H1 (cell line): ENCODE measurements around the gene DPM3. TPM values are rescaled to one million over a fixed set of nuclear protein-coding genes. Genes with fewer than 3 reads are reported as not detected.

Experiments used
- CTCF ChIA-PET: fragments of 300-600 bp; sonication (Branson Sonifier 250); formaldehyde crosslinking; loops from one replicate; lab custom pipeline; 2021; ENCODE audit not compliant: partially characterized antibody; lab: Charles Lee
- POLR2A ChIA-PET: fragments of 300-600 bp; sonication (Branson Sonifier 250); formaldehyde crosslinking; loops from one replicate; lab custom pipeline; 2021; ENCODE audit warnings: inconsistent platforms; ENCODE audit not compliant: partially characterized antibody; lab: Charles Lee
- DNase-seq, 2 experiments: peaks; one replicate each; pipeline versions ENCODE4 v3.0.0 to v3.0.0-alpha.2; 2010 to 2022; ENCODE audit warnings: low spot score in 2 of 2, low read depth in 1 of 2, mixed read lengths in 1 of 2
- FAIRE-seq: peaks from 2 replicates; lab custom pipeline; 2011; peaks lifted over from hg19 to GRCh38; lab: Jason Lieb, UNC
- H2AFZ ChIP-seq: 2 replicates; pipeline ENCODE4 v1.8.1; 2012; ENCODE audit warnings: low read length, inconsistent platforms
- H2AK5ac ChIP-seq: 2 replicates; pipeline ENCODE4 v1.6.1; 2013; ENCODE audit warnings: low read depth, low read length
- H2BK120ac ChIP-seq: replicated peaks from 2 replicates; pipeline ENCODE3; 2013; ENCODE audit warnings: low read depth, low read length, inconsistent platforms
- H2BK12ac ChIP-seq: 2 replicates; pipeline ENCODE4 v1.6.1; 2013; ENCODE audit warnings: low read depth, low read length
- H2BK15ac ChIP-seq: 2 replicates; pipeline ENCODE4 v1.6.1; 2013; ENCODE audit warnings: low read length
- H2BK20ac ChIP-seq: 2 replicates; pipeline ENCODE4 v1.6.1; 2013; ENCODE audit warnings: low read length
- H2BK5ac ChIP-seq: 2 replicates; pipeline ENCODE4 v1.6.1; 2013; ENCODE audit warnings: low read depth, low read length
- H3K14ac ChIP-seq: 2 replicates; pipeline ENCODE4 v1.6.1; 2013; ENCODE audit warnings: inconsistent platforms; ENCODE audit not compliant: insufficient read length
- H3K18ac ChIP-seq: 2 replicates; pipeline ENCODE4 v1.6.1; 2013; ENCODE audit warnings: low read length; ENCODE audit errors: extremely low read depth
- H3K23ac ChIP-seq: 2 replicates; pipeline ENCODE4 v1.6.1; 2013; ENCODE audit warnings: inconsistent platforms; ENCODE audit not compliant: insufficient read length
- H3K23me2 ChIP-seq: 2 replicates; pipeline ENCODE4 v1.6.1; 2013; ENCODE audit warnings: low read depth, low read length
- H3K27ac ChIP-seq: 2 replicates; pipeline ENCODE4 v1.6.1; 2011; ENCODE audit warnings: low read depth, low read length, inconsistent platforms
- H3K27me3 ChIP-seq, 4 experiments: replicated peaks in 1 of 4; 1 replicate in 1 of 4; 2 replicates in 3 of 4; pipeline versions ENCODE4 v1.6.1 to v1.8.1; 2011 to 2013; ENCODE audit warnings: low read length in 3 of 4, mild to moderate bottlenecking in 3 of 4, inconsistent platforms in 2 of 4, mixed read lengths in 2 of 4, moderate library complexity in 1 of 4; ENCODE audit not compliant: control insufficient read depth in 3 of 4, insufficient read depth in 3 of 4; ENCODE audit errors: extremely low read depth in 1 of 4
- H3K36me3 ChIP-seq, 4 experiments: 2 replicates each; pipeline versions ENCODE4 v1.6.1 to v1.8.1; 2011 to 2013; ENCODE audit warnings: mild to moderate bottlenecking in 4 of 4, low read length in 3 of 4, moderate library complexity in 2 of 4, control low read depth in 1 of 4, inconsistent platforms in 1 of 4; ENCODE audit not compliant: insufficient read depth in 4 of 4, control insufficient read depth in 2 of 4
- H3K4ac ChIP-seq: replicated peaks from 2 replicates; pipeline ENCODE3; 2013; ENCODE audit warnings: low read length, low read depth, mixed read lengths, inconsistent platforms; ENCODE audit not compliant: insufficient read length
- H3K4me1 ChIP-seq, 4 experiments: replicated peaks in 1 of 4; 1 replicate in 1 of 4; 2 replicates in 3 of 4; pipeline versions ENCODE4 v1.6.1 to v1.8.1; 2011 to 2013; ENCODE audit warnings: low read length in 3 of 4, inconsistent platforms in 2 of 4, mixed read lengths in 1 of 4; ENCODE audit not compliant: insufficient read depth in 4 of 4, control insufficient read depth in 3 of 4
- H3K4me2 ChIP-seq, 2 experiments: 2 replicates each; pipeline versions ENCODE4 v1.6.1 to v1.8.1; 2011 to 2013; ENCODE audit warnings: low read depth in 2 of 2, low read length in 2 of 2, control low read depth in 1 of 2, inconsistent platforms in 1 of 2, mild to moderate bottlenecking in 1 of 2; ENCODE audit not compliant: insufficient read depth in 1 of 2
- H3K4me3 ChIP-seq, 4 experiments: fragments of 200-600, 300-600 bp in 1 of 4; sonication (generic), shearing (Covaris generic), sonication (Bioruptor Twin) in 1 of 4; 2 replicates each; pipeline versions ENCODE4 v1.5.1 to v1.8.1; 2011 to 2016; ENCODE audit warnings: low read length in 4 of 4, low read depth in 3 of 4, control low read depth in 2 of 4, inconsistent platforms in 2 of 4, mild to moderate bottlenecking in 2 of 4, mixed read lengths in 1 of 4, moderate library complexity in 1 of 4; ENCODE audit not compliant: insufficient read depth in 2 of 4; ENCODE audit errors: extremely low read depth in 1 of 4
- H3K56ac ChIP-seq: replicated peaks from 2 replicates; pipeline ENCODE3; 2013; ENCODE audit warnings: low read depth, mild to moderate bottlenecking, mixed read lengths, low read length, inconsistent platforms; ENCODE audit not compliant: insufficient read length
- H3K79me1 ChIP-seq: 2 replicates; pipeline ENCODE4 v1.6.1; 2013; ENCODE audit warnings: low read depth, low read length, control low read depth
- H3K79me2 ChIP-seq, 2 experiments: 2 replicates each; pipeline versions ENCODE4 v1.6.1 to v1.8.1; 2012 to 2013; ENCODE audit warnings: low read length in 2 of 2, mild to moderate bottlenecking in 2 of 2, inconsistent platforms in 1 of 2; ENCODE audit not compliant: insufficient read depth in 2 of 2, control insufficient read depth in 1 of 2
- H3K9ac ChIP-seq, 4 experiments: replicated peaks in 1 of 4; 1 replicate in 1 of 4; 2 replicates in 3 of 4; pipeline versions ENCODE4 v1.6.1 to v1.8.1; 2011 to 2013; ENCODE audit warnings: low read depth in 3 of 4, low read length in 3 of 4, control low read depth in 2 of 4, mild to moderate bottlenecking in 2 of 4, moderate library complexity in 2 of 4, inconsistent platforms in 1 of 4; ENCODE audit errors: extremely low read depth in 1 of 4
- H3K9me3 ChIP-seq, 2 experiments: 2 replicates each; pipeline versions ENCODE4 v1.6.1 to v1.8.1; 2012 to 2013; ENCODE audit warnings: mild to moderate bottlenecking in 2 of 2, moderate library complexity in 2 of 2, control low read depth in 1 of 2, inconsistent platforms in 1 of 2, low read depth in 1 of 2, low read length in 1 of 2, mixed read lengths in 1 of 2; ENCODE audit not compliant: insufficient read depth in 2 of 2
- H4K20me1 ChIP-seq, 2 experiments: replicated peaks in 1 of 2; 2 replicates each; pipeline versions ENCODE3 to v1.8.1; 2011 to 2013; ENCODE audit warnings: inconsistent platforms in 2 of 2, low read length in 2 of 2, mild to moderate bottlenecking in 1 of 2; ENCODE audit not compliant: insufficient read depth in 2 of 2, control insufficient read depth in 1 of 2
- H4K5ac ChIP-seq: 2 replicates; pipeline ENCODE4 v1.6.1; 2013; ENCODE audit warnings: low read length, low read depth, mixed read lengths, inconsistent platforms; ENCODE audit not compliant: insufficient read length
- H4K8ac ChIP-seq: 2 replicates; pipeline ENCODE4 v1.8.0; 2013; ENCODE audit warnings: mild to moderate bottlenecking, moderate library complexity, low read length, inconsistent platforms; ENCODE audit not compliant: insufficient read depth; ENCODE audit errors: extremely low read depth
- H4K91ac ChIP-seq: replicated peaks from 2 replicates; pipeline ENCODE3; 2013; ENCODE audit warnings: low read length, mixed read lengths, inconsistent platforms; ENCODE audit not compliant: insufficient read length
- EGR1 ChIP-seq: IDR thresholded peaks from 2 replicates; pipeline ENCODE4 v1.6.1; 2011; ENCODE audit warnings: low read depth, low read length, borderline replicate concordance
- GABPA ChIP-seq: IDR thresholded peaks from 2 replicates; pipeline ENCODE4 v1.6.1; 2011; ENCODE audit warnings: mild to moderate bottlenecking, low read length, moderate library complexity, borderline replicate concordance; ENCODE audit not compliant: insufficient read depth
- HDAC6 ChIP-seq: IDR thresholded peaks from one replicate; pipeline ENCODE4 v1.7.1; 2012; ENCODE audit warnings: low read depth, mild to moderate bottlenecking, inconsistent platforms, low read length, moderate library complexity
- WGBS, 2 experiments: shearing (Covaris generic) in 1 of 2; methylation state at CpG; one replicate each; pipeline versions ENCODE4 v1.1.6 to v1.1.7; 2013 to 2015; ENCODE audit warnings: low lambda C conversion rate in 2 of 2, mixed read lengths in 2 of 2, inconsistent platforms in 1 of 2, low coverage in 1 of 2, missing lambda C conversion rate in 1 of 2; ENCODE audit not compliant: insufficient replicate concordance in 2 of 2, insufficient coverage in 1 of 2, insufficient read length in 1 of 2; ENCODE audit errors: extremely low coverage in 1 of 2, missing lambda C conversion rate in 1 of 2; 5-methylcytosine and 5-hydroxymethylcytosine counted together
- polyA plus RNA-seq, 7 experiments: library from polyadenylated mRNA; depleted of rRNA in 3 of 7; stranded (reverse) in 5 of 7; unstranded in 2 of 7; fragments of >200 nt in 5 of 7; fragments of 200-250 nt in 2 of 7; gene quantifications; 1 replicate in 5 of 7; 2 replicates in 1 of 7; 4 replicates in 1 of 7; pipeline versions ENCODE4 v1.2.1 to v1.2.3, GENCODE V29; 2011 to 2013; ENCODE audit warnings: missing spikeins in 2 of 7, mixed read lengths in 2 of 7
- total RNA-seq: library from RNA; stranded (reverse); fragmentation: NEBNext Ultra II Directional; extraction: Animal tissue kit (Norgen Biotek cat#: 25700); gene quantifications from 2 replicates; pipeline ENCODE4 v1.2.1, GENCODE V29; 2021

DPM3 gene
- total and polyA plus RNA-seq, 2 of the 8 experiments (the other 6 are each of a cell fraction or from before 2014, with no cell fraction given): 44.8 to 227 TPM

GRCh38 chr1:155104605-155105534 is 35.5 kb downstream of the DPM3 start:
- H3K9ac ChIP-seq: no peak overlapping the region
- H3K18ac ChIP-seq: no peak overlapping the region
- H3K23ac ChIP-seq: no peak overlapping the region
- H3K4ac ChIP-seq: no peak overlapping the region
- no peaks in the 10 kb centered on the region for H3K4me1 ChIP-seq
- 87% methylated on average over 7 of the region's 7 CpGs; no CpG with 5 or more reads in 1 of the 2 experiments for WGBS, 2 experiments
- H3K79me1 ChIP-seq: no peaks in the 10 kb centered on the region
- H3K36me3 ChIP-seq: no peaks in the 10 kb centered on the region
- no peak overlapping the region for H3K4me2 ChIP-seq
- ChIA-PET CTCF (interaction anchor here (0.6 to 2.9 kb wide), 5 partner anchors 13 to 70 kb away, joined by 3 to 12 read pairs (median 4); partner anchors contain the start of gene KRTCAP2), POLR2A (interaction anchor here (0.5 kb wide), 1 partner anchor 180 kb away, joined by 4 read pairs; no protein-coding TSS in a partner anchor)
- FAIRE-seq (no peak), DNase-seq (no peak)
- no peak overlapping the region for H3K14ac ChIP-seq
- H2BK20ac ChIP-seq: no peak overlapping the region
- no peaks in the 10 kb centered on the region for H3K27me3 ChIP-seq
- H3K4me3 ChIP-seq: no peak overlapping the region
- no peak overlapping the region for H2AFZ ChIP-seq
- no peaks in the 10 kb centered on the region for H3K79me2 ChIP-seq
- no peaks in the 10 kb centered on the region for H3K9me3 ChIP-seq
- no peak overlapping the region for H3K27ac ChIP-seq
- H2BK15ac ChIP-seq: no peak overlapping the region
- H4K91ac ChIP-seq: no peak overlapping the region
- TF ChIP-seq GABPA (no peak), EGR1 (no peak), HDAC6 (no peak)
- H4K5ac ChIP-seq: no peak overlapping the region
- no peak overlapping the region for H4K8ac ChIP-seq
- H2AK5ac ChIP-seq: no peak overlapping the region
- H3K56ac ChIP-seq: no peak overlapping the region
- no peak overlapping the region for H2BK5ac ChIP-seq
- H2BK12ac ChIP-seq: no peak overlapping the region
- H3K23me2 ChIP-seq: no peaks in the 10 kb centered on the region
- no peak overlapping the region for H2BK120ac ChIP-seq
- peaks cover 0 to 4% of the 10 kb centered on the region in 2 experiments for H4K20me1 ChIP-seq
